IMR-90 (cell line): ENCODE results near the gene HDHD3.

Source experiments
- CTCF ChIP-seq: conservative IDR thresholded peaks from 2 replicates; pipeline ENCODE4 v1.5.1; 2012; ENCODE audit warnings: mild to moderate bottlenecking, low read depth, low read length, improper control_type of control experiment
- MXI1 ChIP-seq: IDR thresholded peaks from 2 replicates; pipeline ENCODE4 v1.6.1; 2012; ENCODE audit warnings: low read depth, mild to moderate bottlenecking, low read length, moderate library complexity, borderline replicate concordance
- POLR2A ChIP-seq: IDR thresholded peaks from 2 replicates; pipeline ENCODE4 v1.6.1; 2012; ENCODE audit warnings: mild to moderate bottlenecking, low read depth, low read length

GRCh38 chr9:113350937-113351336, 25.8 kb downstream of the HDHD3 start:
- TF ChIP-seq CTCF (no peak), MXI1 (no peak), POLR2A (no peak)
